Germinal center (tissue), 1 donor: ENCODE results near the gene UNC93A.
"Not testable (repeated sequence)": the region's sequence is repeated elsewhere in the genome, so short reads cannot be mapped to it uniquely, and the experiment has no call there.

Experiments used
- DNase-seq: peaks from one replicate; pipeline ENCODE4 v3.0.0; 2012; ENCODE audit warnings: mixed read lengths, low spot score

Gene UNC93A

DNA sequence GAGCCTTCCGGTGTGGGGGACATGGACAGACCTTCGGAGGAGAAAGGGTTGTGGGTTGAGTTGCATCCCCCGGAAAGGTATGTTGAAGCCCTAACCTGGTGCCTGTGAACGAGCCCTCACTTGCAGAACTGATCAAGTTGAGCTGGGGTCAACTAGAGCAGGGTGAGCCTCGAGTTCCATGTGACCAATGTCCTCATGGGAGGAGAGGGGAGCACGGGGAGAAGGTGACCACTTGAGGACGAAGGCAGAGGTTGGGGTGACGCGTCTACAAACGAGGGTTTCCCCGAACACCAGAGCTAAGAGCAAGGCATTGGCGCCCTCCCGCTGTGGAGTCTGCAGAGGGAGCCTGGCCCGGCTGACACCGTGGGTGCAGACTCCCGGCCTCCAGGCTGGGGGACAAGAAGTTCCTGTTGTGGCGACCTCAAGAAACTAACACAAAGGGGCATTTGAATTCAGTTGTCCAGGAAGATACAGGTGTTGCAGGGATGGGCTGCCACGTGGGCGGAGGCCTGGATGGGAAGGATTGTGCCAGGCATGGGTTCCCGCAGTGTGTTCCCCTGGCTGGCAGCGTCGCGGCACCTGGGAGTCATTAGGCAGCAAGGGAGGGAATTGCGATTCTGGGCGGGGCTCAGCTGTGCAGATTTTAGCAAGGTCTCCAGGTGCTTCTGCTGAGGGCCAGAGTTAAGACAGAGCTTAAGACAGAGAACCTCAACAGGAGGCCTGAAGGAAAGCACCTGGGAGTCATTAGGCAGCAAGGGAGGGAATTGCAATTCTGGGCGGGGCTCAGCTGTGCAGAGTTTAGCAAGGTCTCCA, 20.4 kb upstream of the UNC93A start:
- no peak for DNase-seq

GRCh38 chr6:167272151-167272550, 19.0 kb upstream of the UNC93A start:
- no peak for DNase-seq

- DNase-seq = no peak
Observed at GRCh38 chr6:167272696-167273379, 18.3 kb upstream of the UNC93A start.

DNA sequence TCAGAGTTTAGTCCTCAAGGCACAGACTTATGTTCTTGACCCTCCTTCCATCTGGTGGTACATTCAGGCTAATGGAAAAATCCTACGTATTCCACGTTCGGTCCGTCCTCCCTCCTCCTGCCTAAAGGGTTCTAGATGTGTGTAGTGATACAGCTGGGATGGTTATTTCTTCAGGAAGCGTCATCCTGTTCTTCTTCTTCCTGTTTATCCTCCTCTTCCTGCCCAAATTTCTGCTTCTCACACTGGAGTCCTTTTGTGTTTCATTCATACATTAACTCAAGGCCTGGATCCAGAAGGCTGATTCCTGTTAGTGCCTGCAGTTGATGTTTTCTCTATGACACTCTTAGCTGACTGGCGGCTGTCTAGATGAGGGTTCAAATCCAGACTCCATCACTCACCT, 16.8 kb upstream of the UNC93A start:
- DNase-seq = no peak

DNA sequence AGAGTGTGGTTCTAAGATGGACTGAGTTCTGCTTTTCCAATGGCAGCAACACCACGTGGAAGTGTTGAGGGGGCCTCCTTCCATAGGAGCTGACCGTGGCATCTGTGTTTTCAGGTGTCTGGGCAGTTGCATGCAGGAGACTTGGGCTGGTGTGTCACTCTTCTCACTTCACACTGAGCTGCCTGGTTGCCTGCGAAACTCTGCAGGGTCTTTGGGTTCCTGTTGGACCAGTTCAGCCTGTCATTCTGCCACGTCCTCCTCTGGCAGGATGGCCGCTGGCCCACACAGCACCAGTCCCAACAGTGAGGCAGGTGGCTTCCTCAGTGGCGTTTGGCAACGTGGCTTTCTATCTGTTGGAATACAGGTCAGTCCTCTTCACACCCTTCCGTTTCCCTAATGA, 16.1 kb upstream of the UNC93A start:
- DNase-seq = no peak

GRCh38 chr6:167275436-167275835, 15.7 kb upstream of the UNC93A start:
- DNase-seq = no peak

DNA sequence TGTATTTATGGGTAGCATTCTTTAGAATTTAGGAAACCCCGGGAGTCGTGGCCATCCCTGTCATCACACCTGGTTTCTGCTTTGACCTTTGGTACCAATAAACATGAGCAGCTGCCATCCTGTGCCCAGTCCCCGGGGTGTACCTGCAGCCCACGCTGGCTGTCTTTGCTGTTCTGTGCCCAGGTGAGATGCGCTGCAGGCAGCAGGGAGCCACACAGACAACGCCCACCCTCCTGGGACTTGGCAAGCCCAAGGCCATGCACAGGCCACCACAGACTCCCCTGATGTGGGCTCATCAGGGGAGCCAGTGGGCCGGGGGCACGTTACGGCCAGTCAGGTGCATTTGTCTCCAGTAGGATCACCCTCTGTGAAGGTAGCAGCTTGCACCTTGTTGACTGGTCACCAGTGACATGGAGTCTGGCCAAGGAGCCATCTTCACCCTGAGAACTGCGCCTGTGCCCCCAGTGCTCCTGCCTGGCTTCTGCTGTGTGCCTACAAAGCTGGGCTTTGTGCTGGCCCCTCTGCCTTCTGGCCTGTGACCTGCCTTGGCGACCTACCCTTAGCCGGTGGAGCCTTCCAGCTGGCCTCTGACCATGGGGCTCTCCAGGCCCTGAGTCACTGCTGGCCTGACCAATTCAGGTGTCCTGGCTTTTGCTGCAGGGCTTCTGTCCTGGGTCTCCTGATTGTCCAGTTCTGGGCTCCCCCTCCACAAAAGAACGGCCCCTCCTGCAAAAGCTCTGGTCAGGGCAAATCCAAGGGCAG, 14.2 kb upstream of the UNC93A start:
- no peak for DNase-seq

- not testable (repeated sequence) for DNase-seq
Observed at GRCh38 chr6:167278173-167278940, 12.8 kb upstream of the UNC93A start.

DNA sequence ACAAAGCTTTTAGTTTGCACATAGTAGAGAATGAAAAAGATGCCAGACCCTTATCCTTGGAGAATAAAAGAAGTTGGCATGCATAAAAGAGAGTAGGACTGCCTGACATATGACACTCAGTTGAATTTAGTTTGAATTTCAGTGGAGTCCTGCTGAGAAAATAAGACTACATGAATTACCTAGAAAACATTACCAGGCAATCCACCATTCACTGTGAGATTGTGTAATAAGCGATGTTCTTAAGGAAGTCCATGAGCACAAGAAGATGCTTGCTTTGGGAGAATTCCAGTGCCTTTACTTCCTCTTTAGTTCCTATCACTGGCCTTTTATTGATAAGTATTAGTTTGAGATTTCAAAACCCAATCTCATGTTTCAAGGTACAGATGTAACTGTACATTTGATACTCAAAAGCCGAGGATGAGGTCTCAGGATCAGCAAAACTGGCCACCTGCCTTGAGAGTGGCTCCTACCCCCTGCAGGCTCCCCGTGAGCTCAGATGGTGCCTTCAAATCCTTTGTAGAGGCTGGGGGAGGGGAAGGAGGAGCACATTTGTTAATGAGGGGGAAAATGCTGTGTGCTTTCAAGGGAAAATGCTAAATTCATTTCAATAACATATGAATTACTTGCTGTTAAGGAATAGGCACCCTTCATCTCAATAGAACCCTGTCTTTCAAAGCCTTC, 11.2 kb upstream of the UNC93A start:
- no peak for DNase-seq

- not testable (repeated sequence) for DNase-seq
Observed at GRCh38 chr6:167280466-167280865, 10.6 kb upstream of the UNC93A start.

- no peak for DNase-seq
Observed at GRCh38 chr6:167282165-167282564, 8.9 kb upstream of the UNC93A start.

- not testable (repeated sequence) for DNase-seq
Observed at GRCh38 chr6:167284565-167284964, 6.5 kb upstream of the UNC93A start.

DNA sequence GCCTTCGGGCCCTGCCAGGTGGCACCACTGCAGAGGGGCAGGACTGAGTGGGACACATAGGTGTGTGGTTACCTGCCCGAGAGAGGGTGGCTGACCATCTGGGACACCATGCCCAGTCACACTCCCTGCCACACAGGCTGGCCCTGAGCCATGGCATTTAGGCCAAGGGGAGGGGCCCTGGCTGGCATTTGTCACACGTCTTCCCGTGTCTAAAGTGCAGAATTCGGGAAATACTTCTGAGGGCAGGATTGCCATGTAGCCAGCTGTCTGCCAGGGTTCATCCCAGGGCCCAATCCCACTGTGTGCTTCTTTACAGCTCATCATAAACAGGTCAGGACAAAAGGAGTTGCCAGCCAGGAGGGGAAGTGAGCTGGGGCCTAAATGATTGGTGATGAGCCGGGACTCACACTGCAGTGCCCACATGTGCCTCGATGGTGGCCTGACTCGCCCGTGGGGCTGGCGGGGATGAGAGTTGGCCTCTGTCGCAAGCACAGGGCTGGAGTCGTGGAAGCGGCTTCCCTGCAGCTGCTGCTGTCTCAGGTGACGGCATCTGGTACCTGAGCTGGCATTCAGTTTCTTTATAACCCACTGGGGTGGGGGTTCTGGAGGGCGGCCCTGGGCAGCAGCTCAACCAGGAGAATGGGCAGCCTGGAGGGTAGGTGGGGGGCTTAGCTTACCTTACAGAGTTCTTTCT, 5.9 kb upstream of the UNC93A start:
- DNase-seq = no peak

DNA sequence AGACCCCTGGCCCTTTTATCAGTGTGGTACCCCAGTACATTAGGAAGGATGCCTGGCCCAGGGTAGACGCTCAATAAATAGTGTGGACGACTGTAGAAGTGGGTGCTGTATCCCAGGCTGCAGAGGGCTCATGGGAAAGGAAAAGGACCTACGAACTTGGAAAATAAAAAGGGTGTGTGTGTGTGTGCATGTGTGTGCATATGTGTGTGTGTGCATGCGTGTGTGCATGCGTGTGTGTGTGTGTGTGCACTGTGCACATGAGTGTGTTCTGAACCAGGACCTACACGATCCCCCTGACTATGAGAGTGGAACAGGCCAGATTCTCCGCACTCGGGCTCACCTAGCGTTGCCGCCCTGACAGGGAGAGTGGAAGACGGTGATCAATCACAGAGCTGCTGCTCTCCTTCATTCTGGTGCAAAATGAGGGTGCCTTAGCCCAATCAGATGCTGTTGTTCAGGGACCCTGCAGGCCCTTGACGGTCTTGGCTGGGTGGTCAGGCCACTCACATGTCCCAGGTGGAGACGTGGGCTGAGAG, 3.5 kb upstream of the UNC93A start:
- no peak for DNase-seq

DNA sequence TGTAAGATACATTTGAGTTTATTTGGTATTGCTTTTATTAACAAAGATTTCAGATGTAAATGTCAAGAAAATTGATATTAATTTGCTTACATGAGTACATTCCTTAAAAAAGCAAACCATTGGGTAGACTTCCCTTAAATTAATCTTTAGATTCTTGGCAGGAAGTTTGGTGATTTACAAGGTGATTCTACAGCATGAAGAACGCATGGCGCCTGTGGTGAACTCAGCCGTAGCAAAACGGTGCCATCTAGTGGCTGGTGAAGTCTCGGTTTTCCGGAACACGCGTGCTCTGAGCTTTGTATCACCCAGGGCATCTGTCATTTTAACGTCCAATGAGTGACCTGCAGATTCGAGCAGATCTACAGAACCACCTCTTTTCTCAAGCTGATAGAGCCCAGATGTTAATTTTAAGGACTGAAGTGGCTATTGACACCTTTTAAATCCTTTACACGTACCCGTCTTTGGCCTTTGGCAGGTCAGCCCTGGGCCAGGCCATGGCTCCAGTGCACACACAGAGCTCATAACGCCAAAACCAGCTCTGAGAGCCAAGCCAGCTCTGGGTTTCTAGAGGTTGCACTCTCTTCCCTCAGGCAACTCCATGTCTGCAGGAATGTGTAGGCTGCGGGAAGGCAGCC, 2.4 kb upstream of the UNC93A start:
- DNase-seq = not testable (repeated sequence)

- not testable (repeated sequence) for DNase-seq
Observed at GRCh38 chr6:167289291-167289690, 1.8 kb upstream of the UNC93A start.

DNA sequence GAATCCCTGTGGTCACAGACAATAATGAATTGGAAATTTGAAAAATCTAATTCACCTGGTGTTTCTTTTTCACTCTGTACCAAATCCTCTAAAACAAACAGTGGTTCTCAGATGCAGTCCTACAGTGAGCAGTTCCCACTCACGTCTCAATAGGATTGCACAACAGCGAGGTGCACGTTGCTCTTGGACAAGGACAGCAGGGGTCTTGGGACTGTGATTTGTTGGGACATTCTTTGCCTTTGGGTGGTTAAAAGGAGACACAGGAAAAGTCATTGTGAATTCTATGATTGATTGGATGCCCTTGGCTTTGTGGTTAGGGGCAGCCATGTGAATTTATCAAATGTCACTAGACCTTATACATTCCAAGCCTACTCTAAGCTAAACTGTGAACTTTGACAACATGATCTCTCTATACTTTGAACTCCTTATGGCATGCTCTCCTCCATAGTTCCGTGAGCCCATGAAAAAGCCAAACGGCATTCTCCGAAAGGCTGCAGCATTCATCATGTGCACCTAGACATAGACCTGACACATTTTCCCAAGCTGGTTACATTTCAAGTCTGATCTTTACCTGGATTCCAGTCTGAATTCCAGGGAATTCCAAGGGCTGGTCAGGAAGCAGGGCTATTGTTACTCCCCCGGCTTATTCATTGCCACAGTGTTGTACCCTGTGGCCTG, 647 bp downstream of the UNC93A start:
- DNase-seq = no peak

- DNase-seq = no peak
Observed at GRCh38 chr6:167292301-167293087, 1.4 kb downstream of the UNC93A start.
